Smooth muscle cell (in vitro differentiated cells): ENCODE data around the gene TMPRSS15. TPM values are rescaled to one million over a fixed set of nuclear protein-coding genes. Genes with fewer than 3 reads are reported as not detected.

Experiments
- DNase-seq: peaks from one replicate; lab custom pipeline; 2025; ENCODE audit not compliant: unreplicated experiment; lab: John Stamatoyannopoulos, UW
- H2AFZ ChIP-seq: fragments of 200-600 bp; sonication (generic); 2 replicates; pipeline ENCODE4 v1.6.0; 2016; ENCODE audit warnings: antibody characterized with exemption, low read depth, mild to moderate bottlenecking
- H3F3A ChIP-seq: fragments of 200-600 bp; sonication (generic); 2 replicates; pipeline ENCODE4 v1.6.0; 2017; ENCODE audit warnings: antibody characterized with exemption, low read depth
- H3K27ac ChIP-seq: fragments of 200-600 bp; sonication (generic); 2 replicates; pipeline ENCODE4 v1.5.1; 2016; ENCODE audit warnings: low read depth, mild to moderate bottlenecking
- H3K27me3 ChIP-seq: fragments of 200-600 bp; sonication (generic); 2 replicates; pipeline ENCODE4 v1.6.1; 2016; ENCODE audit warnings: low read depth, mild to moderate bottlenecking
- H3K36me3 ChIP-seq: fragments of 200-600 bp; sonication (generic); 2 replicates; pipeline ENCODE4 v1.5.1; 2016; ENCODE audit warnings: low read depth
- H3K4me1 ChIP-seq: fragments of 200-600 bp; sonication (generic); 2 replicates; pipeline ENCODE4 v1.5.1; 2016; ENCODE audit warnings: low read depth
- H3K4me2 ChIP-seq: fragments of 200-600 bp; sonication (generic); 2 replicates; pipeline ENCODE4 v1.6.0; 2016; ENCODE audit warnings: mild to moderate bottlenecking
- H3K4me3 ChIP-seq: fragments of 200-600 bp; sonication (generic); 2 replicates; pipeline ENCODE4 v1.5.1; 2016; ENCODE audit warnings: mild to moderate bottlenecking
- H3K79me2 ChIP-seq: fragments of 200-600 bp; sonication (generic); 2 replicates; pipeline ENCODE4 v1.6.0; 2016; ENCODE audit warnings: low read depth, mild to moderate bottlenecking
- H3K9ac ChIP-seq: fragments of 200-600 bp; sonication (generic); 2 replicates; pipeline ENCODE4 v1.6.0; 2016; ENCODE audit warnings: low read depth
- H3K9me3 ChIP-seq: fragments of 200-600 bp; sonication (generic); replicated peaks from 2 replicates; pipeline ENCODE4 v1.5.1; 2016; ENCODE audit warnings: low read depth
- H4K20me1 ChIP-seq: fragments of 200-600 bp; sonication (generic); 2 replicates; pipeline ENCODE4 v1.6.0; 2016; ENCODE audit warnings: low read depth
- whole genome bisulfite sequencing: methylation state at CpG from one replicate; pipeline ENCODE4 v1.1.7; 2016; ENCODE audit warnings: low lambda C conversion rate; 5-methylcytosine and 5-hydroxymethylcytosine counted together
- polyA plus RNA-seq: library from polyadenylated mRNA; unstranded; fragments of >200 nt; fragmentation: Nextera tagmentation; extraction: Ambion mirVana; gene quantifications from 2 replicates; pipeline ENCODE4 v1.2.1, GENCODE V29; 2016
- total RNA-seq: library from RNA; depleted of rRNA; stranded (reverse); fragments of >200 nt; gene quantifications from 2 replicates; pipeline ENCODE4 v1.2.3, GENCODE V29; 2014
- TF ChIP-seq, protein P1 (sequence below): fragments of 200-600 bp; sonication (generic); IDR thresholded peaks from 2 replicates; pipeline ENCODE4 v1.5.1; 2017; ENCODE audit warnings: borderline replicate concordance, mild to moderate bottlenecking, antibody characterized with exemption; ENCODE audit not compliant: insufficient read depth, poor library complexity, severe bottlenecking

Gene TMPRSS15
- total and polyA plus RNA-seq, 2 experiments from 2014 or later, result not detected

DNA sequence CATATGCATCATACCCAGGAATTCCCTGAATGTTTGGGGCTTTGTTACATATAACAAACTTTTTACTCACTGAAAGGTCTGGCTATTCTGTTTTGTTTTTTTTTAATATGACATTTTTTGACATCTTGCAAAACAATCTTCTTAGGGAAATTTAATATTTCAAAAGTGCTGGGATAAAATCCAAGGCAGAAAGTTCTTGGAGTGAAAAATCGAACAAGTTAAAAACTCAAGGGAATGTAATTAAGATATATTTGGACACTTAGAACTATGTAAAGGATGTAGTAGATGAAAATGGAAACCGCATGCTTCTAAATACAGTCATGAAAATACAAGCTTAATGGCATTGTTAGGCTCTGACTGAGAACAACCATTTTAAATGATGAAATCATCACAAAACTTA lies 150.4 kb downstream of the TMPRSS15 start:
- Histone ChIP-seq H4K20me1 (no peaks in the 10 kb centered on the region), H3K4me2 (no peak overlapping the region), H3K9ac (no peak overlapping the region), H3K4me1 (no peaks in the 10 kb centered on the region), H3K79me2 (no peaks in the 10 kb centered on the region), H3F3A (no peaks in the 10 kb centered on the region), H3K9me3 (no peaks in the 10 kb centered on the region), H3K4me3 (no peak overlapping the region), H3K27me3 (peaks cover 7% of the 10 kb centered on the region), H3K27ac (no peak overlapping the region), H3K36me3 (no peaks in the 10 kb centered on the region), H2AFZ (no peak overlapping the region)
- TF ChIP-seq, protein P1, sequence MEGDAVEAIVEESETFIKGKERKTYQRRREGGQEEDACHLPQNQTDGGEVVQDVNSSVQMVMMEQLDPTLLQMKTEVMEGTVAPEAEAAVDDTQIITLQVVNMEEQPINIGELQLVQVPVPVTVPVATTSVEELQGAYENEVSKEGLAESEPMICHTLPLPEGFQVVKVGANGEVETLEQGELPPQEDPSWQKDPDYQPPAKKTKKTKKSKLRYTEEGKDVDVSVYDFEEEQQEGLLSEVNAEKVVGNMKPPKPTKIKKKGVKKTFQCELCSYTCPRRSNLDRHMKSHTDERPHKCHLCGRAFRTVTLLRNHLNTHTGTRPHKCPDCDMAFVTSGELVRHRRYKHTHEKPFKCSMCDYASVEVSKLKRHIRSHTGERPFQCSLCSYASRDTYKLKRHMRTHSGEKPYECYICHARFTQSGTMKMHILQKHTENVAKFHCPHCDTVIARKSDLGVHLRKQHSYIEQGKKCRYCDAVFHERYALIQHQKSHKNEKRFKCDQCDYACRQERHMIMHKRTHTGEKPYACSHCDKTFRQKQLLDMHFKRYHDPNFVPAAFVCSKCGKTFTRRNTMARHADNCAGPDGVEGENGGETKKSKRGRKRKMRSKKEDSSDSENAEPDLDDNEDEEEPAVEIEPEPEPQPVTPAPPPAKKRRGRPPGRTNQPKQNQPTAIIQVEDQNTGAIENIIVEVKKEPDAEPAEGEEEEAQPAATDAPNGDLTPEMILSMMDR, result no peak
- no peak for DNase-seq
- WGBS, result 85% methylated on average over 2 of the region's 2 CpGs

DNA sequence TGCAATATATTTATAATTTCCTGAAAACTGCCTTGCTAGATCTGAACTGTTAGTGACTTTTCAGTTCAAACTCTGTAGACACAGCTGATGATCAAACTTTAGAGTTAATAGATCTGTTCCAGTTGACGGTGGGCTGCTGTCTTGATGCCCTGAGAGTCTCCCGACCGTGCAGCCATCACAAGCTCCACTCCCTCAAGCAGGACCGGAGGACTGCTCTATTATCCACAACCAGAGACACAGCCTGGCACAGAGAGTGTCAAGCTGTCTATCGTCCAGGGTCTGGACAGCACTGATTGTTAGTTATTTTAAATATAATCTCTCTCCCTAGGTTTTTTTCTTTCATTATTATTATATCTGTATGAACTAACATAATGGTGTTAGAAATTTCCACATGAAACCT lies 150.9 kb downstream of the TMPRSS15 start:
- 74% methylated on average over 5 of the region's 5 CpGs for WGBS

DNA sequence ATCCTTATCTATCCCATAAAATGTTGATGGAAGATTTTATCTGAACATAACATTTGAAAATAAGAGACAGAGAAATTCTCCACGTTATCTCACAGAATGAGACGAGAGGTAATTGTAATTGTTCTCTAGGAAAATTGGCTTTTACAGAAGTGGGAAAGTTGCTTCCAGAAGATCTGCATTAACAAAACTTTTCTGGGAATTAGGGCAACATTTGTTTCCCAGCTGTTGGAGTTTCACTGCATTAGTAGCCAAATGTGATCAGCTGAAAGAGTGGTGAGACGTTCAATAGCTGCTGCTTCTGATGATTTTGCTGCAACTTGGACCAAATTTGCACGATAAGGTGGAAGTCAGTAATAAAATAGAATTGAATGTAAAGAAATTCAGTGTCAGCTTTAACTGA lies 151.3 kb downstream of the TMPRSS15 start:
- Histone ChIP-seq H3K79me2 (no peaks in the 10 kb centered on the region), H3F3A (no peaks in the 10 kb centered on the region), H4K20me1 (no peaks in the 10 kb centered on the region), H3K9ac (no peak overlapping the region), H3K4me2 (no peak overlapping the region), H3K4me3 (no peak overlapping the region), H3K27ac (no peak overlapping the region), H2AFZ (peak overlapping the region; percentile 18), H3K9me3 (no peaks in the 10 kb centered on the region), H3K4me1 (no peaks in the 10 kb centered on the region), H3K36me3 (no peaks in the 10 kb centered on the region), H3K27me3 (peaks cover 16% of the 10 kb centered on the region)
- 61% methylated on average over 4 of the region's 4 CpGs for WGBS
- DNase-seq, result no peak
- TF ChIP-seq, protein P1, result no peak

More for the DNA sequence above, 150.9 kb downstream of the TMPRSS15 start:
- no peaks in the 10 kb centered on the region for H4K20me1 ChIP-seq
- H3K4me3 ChIP-seq, result no peak overlapping the region
- H3K4me2 ChIP-seq, result no peak overlapping the region
- H3F3A ChIP-seq, result no peaks in the 10 kb centered on the region
- H2AFZ ChIP-seq, result peak overlapping the region; percentile 18
- H3K4me1 ChIP-seq, result no peaks in the 10 kb centered on the region
- peaks cover 12% of the 10 kb centered on the region for H3K27me3 ChIP-seq
- TF ChIP-seq, protein P1, result no peak
- no peak overlapping the region for H3K9ac ChIP-seq
- H3K27ac ChIP-seq, result no peak overlapping the region
- H3K9me3 ChIP-seq, result no peaks in the 10 kb centered on the region
- no peaks in the 10 kb centered on the region for H3K79me2 ChIP-seq
- H3K36me3 ChIP-seq, result no peaks in the 10 kb centered on the region
- no peak for DNase-seq

DNA sequence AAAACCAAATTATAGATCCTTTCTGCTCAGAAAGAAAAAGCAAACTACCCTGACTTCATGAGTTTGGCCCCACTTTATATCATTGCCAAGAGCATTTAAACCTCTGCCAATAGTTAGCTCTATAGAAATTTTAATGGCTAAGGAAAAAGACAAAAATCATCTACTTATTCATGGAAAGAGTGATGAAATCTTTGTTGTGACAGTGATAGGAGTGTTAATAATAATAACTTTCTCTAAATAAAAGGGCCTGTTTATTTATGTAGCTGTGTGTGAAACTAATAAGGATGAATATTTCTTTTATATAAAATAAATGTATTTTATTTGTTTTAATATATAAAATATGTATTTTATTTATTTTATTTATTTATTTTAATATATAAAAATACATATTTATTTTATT lies 152.5 kb downstream of the TMPRSS15 start:
- no peak overlapping the region for H3K9ac ChIP-seq
- no peak overlapping the region for H2AFZ ChIP-seq
- no peaks in the 10 kb centered on the region for H3K79me2 ChIP-seq
- H3F3A ChIP-seq, result no peaks in the 10 kb centered on the region
- H3K4me3 ChIP-seq, result no peak overlapping the region
- peaks cover 23% of the 10 kb centered on the region for H3K27me3 ChIP-seq
- no peaks in the 10 kb centered on the region for H3K36me3 ChIP-seq
- H3K4me1 ChIP-seq, result no peaks in the 10 kb centered on the region
- H3K4me2 ChIP-seq, result no peak overlapping the region
- H4K20me1 ChIP-seq, result no peaks in the 10 kb centered on the region
- H3K27ac ChIP-seq, result no peak overlapping the region
- no peaks in the 10 kb centered on the region for H3K9me3 ChIP-seq
- TF ChIP-seq, protein P1, result no peak
- no peak for DNase-seq
